HEK293 (cell line): Measurements from ENCODE around the gene CLEC19A.

Experiments
- ZNF24 ChIP-seq: fragments of 450-650 bp; formaldehyde crosslinking; IDR thresholded peaks from 2 replicates; pipeline ENCODE4 v1.5.1; 2016; ENCODE audit warnings: missing biosample characterization, missing genetic modification characterization
- TF ChIP-seq, protein P1 (sequence below): fragments of 450-650 bp; formaldehyde crosslinking; IDR thresholded peaks from 2 replicates; pipeline ENCODE4 v1.5.1; 2017; ENCODE audit warnings: missing biosample characterization, missing genetic modification characterization
- TF ChIP-seq, protein P2 (sequence below): fragments of 450-650 bp; IDR thresholded peaks from 2 replicates; pipeline ENCODE4 v1.5.1; 2018; ENCODE audit warnings: missing biosample characterization, mild to moderate bottlenecking, missing genetic modification characterization
- TF ChIP-seq, protein P3 (sequence below): fragments of 450-650 bp; formaldehyde crosslinking; IDR thresholded peaks from 2 replicates; pipeline ENCODE4 v1.5.1; 2016; ENCODE audit warnings: missing biosample characterization, missing genetic modification characterization, borderline replicate concordance

DNA sequence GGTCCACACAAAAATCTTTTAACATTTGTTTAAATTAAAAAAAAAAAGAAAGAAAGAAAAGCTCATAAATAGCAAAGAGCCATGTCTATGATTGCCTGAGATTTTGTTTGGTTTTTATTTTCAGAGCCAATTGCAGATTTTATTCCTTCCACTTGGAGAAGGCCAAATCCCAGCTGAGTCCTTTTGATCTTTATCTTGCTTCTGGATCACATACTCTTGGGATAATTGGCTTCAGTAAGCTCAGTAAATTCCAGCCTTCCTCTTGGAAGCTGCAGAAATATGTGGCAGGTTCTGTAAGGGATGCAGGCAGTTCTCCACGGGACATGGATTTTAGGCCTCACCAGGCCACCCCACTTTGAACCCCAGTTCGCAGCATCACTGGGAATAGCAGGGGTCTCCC lies 68.8 kb downstream of the CLEC19A start:
- TF ChIP-seq, protein P1, sequence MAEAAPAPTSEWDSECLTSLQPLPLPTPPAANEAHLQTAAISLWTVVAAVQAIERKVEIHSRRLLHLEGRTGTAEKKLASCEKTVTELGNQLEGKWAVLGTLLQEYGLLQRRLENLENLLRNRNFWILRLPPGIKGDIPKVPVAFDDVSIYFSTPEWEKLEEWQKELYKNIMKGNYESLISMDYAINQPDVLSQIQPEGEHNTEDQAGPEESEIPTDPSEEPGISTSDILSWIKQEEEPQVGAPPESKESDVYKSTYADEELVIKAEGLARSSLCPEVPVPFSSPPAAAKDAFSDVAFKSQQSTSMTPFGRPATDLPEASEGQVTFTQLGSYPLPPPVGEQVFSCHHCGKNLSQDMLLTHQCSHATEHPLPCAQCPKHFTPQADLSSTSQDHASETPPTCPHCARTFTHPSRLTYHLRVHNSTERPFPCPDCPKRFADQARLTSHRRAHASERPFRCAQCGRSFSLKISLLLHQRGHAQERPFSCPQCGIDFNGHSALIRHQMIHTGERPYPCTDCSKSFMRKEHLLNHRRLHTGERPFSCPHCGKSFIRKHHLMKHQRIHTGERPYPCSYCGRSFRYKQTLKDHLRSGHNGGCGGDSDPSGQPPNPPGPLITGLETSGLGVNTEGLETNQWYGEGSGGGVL (tag by site-specific recombination), result no peak
- TF ChIP-seq, protein P2, sequence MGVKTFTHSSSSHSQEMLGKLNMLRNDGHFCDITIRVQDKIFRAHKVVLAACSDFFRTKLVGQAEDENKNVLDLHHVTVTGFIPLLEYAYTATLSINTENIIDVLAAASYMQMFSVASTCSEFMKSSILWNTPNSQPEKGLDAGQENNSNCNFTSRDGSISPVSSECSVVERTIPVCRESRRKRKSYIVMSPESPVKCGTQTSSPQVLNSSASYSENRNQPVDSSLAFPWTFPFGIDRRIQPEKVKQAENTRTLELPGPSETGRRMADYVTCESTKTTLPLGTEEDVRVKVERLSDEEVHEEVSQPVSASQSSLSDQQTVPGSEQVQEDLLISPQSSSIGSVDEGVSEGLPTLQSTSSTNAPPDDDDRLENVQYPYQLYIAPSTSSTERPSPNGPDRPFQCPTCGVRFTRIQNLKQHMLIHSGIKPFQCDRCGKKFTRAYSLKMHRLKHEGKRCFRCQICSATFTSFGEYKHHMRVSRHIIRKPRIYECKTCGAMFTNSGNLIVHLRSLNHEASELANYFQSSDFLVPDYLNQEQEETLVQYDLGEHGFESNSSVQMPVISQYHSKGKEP (tag by site-specific recombination), result no peak
- TF ChIP-seq, protein P3, sequence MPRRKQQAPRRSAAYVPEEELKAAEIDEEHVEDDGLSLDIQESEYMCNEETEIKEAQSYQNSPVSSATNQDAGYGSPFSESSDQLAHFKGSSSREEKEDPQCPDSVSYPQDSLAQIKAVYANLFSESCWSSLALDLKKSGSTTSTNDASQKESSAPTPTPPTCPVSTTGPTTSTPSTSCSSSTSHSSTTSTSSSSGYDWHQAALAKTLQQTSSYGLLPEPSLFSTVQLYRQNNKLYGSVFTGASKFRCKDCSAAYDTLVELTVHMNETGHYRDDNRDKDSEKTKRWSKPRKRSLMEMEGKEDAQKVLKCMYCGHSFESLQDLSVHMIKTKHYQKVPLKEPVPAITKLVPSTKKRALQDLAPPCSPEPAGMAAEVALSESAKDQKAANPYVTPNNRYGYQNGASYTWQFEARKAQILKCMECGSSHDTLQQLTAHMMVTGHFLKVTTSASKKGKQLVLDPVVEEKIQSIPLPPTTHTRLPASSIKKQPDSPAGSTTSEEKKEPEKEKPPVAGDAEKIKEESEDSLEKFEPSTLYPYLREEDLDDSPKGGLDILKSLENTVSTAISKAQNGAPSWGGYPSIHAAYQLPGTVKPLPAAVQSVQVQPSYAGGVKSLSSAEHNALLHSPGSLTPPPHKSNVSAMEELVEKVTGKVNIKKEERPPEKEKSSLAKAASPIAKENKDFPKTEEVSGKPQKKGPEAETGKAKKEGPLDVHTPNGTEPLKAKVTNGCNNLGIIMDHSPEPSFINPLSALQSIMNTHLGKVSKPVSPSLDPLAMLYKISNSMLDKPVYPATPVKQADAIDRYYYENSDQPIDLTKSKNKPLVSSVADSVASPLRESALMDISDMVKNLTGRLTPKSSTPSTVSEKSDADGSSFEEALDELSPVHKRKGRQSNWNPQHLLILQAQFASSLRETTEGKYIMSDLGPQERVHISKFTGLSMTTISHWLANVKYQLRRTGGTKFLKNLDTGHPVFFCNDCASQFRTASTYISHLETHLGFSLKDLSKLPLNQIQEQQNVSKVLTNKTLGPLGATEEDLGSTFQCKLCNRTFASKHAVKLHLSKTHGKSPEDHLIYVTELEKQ, result no peak
- no peak for TF ChIP-seq ZNF24 (tag by site-specific recombination)
